Measurements from ENCODE around the gene MFSD11.
"Not testable (repeated sequence)": the region's sequence is repeated elsewhere in the genome, so short reads cannot be mapped to it uniquely, and the experiment has no call there.

Gene MFSD11

DNA sequence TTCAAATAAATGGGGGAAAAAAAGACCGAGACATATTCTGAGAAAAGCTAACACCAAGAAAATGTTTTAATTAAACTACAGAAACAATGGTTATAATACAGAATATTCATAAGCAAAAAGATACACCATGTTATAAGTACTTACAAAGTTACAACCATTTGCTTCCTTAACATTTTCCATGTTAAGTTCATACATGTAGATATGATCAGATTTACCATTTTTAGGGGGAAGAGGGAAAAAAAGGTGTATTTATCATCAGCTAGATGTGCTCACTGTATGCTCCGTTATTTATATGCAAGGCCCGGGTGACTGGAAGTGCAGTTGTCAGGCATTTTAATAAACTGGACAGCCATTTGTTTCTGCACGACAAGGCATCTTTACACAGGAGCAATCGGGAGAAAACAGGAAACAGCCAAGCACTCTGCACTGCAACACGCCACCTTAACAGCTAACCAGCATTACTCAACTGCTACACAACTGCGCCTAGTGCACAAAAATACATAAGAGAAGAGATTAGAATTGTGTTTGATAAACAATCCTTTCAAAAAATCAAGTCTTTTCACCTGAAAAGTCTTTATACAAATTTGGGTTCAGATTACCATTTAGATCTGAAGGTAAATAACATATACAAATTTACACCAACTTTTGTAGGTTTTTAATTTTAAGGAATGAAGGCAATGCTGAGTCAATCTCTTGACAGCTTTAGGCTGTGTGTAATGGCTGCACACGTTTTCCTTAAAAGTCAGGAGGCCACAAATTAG is 3.7 kb upstream of the MFSD11 start:
- DNase-seq (ENCODE audit: low spot score): no peak

DNA sequence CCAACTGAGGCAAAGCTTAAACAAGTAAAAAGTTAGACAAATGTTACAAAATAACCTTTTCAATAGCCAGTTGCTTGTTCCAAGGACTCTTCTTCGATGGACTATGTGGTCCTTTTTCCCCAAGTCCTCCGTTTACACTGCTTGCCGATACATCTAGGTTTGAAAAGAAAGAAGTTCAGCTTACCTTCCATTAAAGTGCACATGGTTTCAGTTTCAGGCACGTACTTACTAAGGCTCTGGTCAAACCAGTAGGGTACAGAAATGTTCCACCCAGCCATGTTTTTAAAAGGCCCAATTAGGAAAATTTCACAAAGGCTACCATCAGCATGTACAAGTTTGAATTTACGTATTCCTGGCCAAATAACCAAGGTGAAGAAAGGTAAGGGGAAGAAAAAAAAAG is 2.9 kb upstream of the MFSD11 start:
- in situ Hi-C loops (cut with MboI; ENCODE audit: low pct_unique_long_range_greater_than_20kb, low sequenced_read_pairs, unreplicated experiment): no loop called here
- TF ChIP-seq, protein P1, sequence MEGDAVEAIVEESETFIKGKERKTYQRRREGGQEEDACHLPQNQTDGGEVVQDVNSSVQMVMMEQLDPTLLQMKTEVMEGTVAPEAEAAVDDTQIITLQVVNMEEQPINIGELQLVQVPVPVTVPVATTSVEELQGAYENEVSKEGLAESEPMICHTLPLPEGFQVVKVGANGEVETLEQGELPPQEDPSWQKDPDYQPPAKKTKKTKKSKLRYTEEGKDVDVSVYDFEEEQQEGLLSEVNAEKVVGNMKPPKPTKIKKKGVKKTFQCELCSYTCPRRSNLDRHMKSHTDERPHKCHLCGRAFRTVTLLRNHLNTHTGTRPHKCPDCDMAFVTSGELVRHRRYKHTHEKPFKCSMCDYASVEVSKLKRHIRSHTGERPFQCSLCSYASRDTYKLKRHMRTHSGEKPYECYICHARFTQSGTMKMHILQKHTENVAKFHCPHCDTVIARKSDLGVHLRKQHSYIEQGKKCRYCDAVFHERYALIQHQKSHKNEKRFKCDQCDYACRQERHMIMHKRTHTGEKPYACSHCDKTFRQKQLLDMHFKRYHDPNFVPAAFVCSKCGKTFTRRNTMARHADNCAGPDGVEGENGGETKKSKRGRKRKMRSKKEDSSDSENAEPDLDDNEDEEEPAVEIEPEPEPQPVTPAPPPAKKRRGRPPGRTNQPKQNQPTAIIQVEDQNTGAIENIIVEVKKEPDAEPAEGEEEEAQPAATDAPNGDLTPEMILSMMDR (IDR thresholded peaks at IDR 0.05; ENCODE audit: extremely low read depth, insufficient read depth, missing control alignments): no peak
- DNase-seq (ENCODE audit: low spot score): peak; percentile 51

More for the DNA sequence above, 3.7 kb upstream of the MFSD11 start:
- in situ Hi-C loops (cut with MboI; ENCODE audit: low pct_unique_long_range_greater_than_20kb, low sequenced_read_pairs, unreplicated experiment): no loop called here
- TF ChIP-seq, protein P1 (IDR thresholded peaks at IDR 0.05; ENCODE audit: extremely low read depth, insufficient read depth, missing control alignments): no peak

DNA sequence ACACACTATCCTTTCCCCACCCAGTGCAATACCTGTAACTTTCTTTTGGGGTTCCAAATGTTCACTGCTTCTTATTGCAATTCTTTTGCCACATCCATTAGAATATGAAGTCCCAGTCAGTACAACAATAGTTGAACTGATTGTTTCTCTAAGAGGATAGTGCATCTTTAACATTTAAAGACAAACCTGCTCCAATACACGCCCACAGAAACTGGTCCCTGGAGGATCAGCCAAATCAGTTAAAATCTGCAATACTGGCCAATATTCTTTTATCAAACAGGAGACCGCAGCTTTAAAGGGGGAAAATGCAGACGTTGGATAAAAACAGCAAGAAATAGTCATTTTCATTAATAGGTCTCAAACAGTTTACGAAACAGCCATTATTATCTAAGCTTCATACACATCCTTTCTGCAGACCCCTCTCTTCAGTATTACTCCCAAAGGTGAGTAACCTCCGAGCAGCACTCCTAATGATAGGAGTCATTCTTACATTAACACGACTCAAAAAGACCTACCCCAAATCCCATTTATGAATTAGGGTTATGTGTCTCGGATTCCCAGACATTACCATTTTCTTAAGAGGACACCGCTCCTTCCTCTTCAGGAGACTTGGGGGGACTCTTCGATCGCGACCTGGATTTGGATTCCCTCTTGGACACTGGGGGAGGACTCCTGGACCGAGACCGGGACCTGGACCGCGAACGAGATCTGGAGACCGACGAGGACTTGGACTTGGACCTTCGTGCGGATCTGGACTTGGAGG is 2.2 kb upstream of the MFSD11 start:
- in situ Hi-C loops (cut with MboI; ENCODE audit: low pct_unique_long_range_greater_than_20kb, low sequenced_read_pairs, unreplicated experiment): no loop called here
- DNase-seq (ENCODE audit: low spot score): no peak
- TF ChIP-seq, protein P1 (IDR thresholded peaks at IDR 0.05; ENCODE audit: extremely low read depth, insufficient read depth, missing control alignments): no peak

DNA sequence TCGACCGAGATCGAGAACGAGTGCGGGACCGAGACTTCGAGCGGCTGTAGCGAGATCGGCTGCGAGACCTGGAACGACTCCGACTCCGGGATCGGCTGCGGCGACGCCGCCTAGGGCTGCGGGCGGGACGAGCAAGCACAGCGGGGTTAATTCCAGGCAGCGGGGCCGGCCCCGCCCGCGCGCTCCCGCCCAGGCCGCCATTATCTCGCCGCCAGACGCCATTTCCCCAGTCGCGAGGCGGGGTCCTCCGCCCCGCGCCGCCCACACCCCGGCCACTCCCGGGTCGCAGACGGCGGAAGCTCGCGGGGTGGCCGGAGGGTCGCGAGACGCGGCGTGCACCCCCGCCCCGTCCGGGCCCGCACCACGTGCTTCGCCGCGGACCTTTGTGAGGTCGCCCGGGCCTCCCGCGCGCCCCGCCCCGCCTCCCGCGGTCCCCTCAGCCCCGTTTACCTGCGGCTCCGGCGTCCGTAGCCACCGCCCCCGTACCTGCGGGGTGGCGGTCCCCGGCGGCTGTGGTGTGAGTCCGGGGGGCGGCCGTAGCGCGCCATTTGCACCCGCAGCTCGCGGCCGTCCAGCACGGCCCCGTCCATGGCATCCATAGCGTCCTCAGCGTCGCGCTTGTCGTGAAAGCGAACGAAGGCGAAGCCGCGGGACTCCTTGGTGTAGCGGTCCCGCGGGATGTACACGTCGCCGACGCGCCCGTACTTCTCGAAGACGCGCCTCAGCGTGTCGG is 1.4 kb upstream of the MFSD11 start:
- TF ChIP-seq, protein P1 (IDR thresholded peaks at IDR 0.05; ENCODE audit: extremely low read depth, insufficient read depth, missing control alignments): peak; percentile 17
- peak; percentile 66 for DNase-seq (ENCODE audit: low spot score)
- in situ Hi-C loops (cut with MboI; ENCODE audit: low pct_unique_long_range_greater_than_20kb, low sequenced_read_pairs, unreplicated experiment): no loop called here

DNA sequence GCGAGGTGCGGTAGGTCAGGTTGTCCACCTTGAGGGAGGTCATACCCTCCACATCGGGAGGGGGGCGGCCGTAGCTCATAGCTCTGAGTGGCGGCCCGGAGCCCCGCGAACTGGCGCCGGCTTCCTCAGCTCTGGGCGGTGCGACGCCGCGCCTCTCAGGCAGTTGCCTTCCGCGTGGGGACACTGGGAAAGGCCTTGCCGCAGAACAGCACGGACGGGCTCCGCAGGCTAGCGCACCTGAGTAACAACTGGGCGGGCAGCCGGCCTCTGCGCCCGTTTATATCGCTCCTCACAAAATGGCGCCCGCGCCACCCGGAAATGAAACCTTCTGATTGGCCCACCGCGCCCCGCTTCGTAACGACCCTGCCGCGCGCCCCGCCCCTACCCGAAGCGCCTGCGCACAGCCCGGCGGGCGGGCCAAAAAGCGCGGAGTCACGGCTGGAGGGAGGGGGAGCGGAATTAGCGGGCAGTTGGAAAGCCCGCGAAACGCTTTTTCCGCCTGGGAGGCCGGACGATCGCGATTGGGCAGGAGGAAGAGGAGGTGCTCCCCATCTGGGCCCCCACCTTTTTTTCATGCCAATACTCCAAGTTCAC is 740 bp upstream of the MFSD11 start, which contains the start of gene SRSF2:
Gene SRSF2 (minus strand): TSS at position 250 of the 594 bp plus-strand sequence. CDS start 171 bp downstream, at position 79.
- DNase-seq (ENCODE audit: low spot score): peak; percentile 99
- TF ChIP-seq, protein P1 (IDR thresholded peaks at IDR 0.05; ENCODE audit: extremely low read depth, insufficient read depth, missing control alignments): no peak
- in situ Hi-C loops (cut with MboI; ENCODE audit: low pct_unique_long_range_greater_than_20kb, low sequenced_read_pairs, unreplicated experiment): no loop called here

DNA sequence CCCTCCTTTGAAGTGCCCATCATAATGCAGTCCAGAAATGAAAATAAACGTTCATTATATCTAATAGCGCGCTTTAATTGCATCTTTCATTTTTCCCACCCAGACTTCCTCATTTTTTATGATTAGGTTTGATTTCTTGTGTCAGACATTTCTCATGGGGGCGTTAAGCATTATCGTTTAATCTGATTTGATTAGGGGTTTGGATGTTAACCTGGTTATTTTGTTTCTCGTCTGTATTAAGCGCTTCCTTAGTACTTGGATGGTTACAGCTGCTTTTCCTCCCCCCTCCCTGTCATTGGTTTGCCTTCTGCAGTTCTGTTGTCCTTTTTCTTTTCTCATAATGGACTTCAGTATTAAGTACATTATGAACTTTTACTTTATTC is 540 bp downstream of the MFSD11 start:
- TF ChIP-seq, protein P1 (IDR thresholded peaks at IDR 0.05; ENCODE audit: extremely low read depth, insufficient read depth, missing control alignments): no peak
- no peak for DNase-seq (ENCODE audit: low spot score)
- in situ Hi-C loops (cut with MboI; ENCODE audit: low pct_unique_long_range_greater_than_20kb, low sequenced_read_pairs, unreplicated experiment): no loop called here

DNA sequence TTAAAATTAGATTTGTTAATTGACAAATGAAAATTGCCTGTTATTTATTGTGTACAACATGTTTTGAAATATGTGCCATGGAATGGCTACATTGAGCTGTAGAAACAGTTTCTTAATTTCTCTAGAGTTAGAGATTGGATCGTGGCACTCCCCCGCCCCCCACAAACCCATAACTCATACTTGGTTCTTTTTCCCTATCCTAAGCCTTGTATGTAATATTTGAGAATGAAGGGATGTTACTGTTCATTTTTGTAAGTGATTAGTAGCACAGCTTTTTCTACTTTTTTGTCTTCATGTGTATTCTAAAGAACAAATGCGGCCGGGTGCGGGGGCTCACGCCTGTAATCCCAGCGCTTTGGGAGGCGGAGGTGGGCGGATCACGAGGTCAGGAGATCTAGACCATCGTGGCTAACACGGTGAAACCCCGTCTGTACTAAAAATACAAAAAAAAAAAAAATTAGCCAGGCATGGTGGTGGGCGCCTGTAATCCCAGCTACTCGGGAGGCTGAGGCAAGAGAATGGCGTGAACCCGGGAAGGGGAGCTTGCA is 1.7 kb downstream of the MFSD11 start:
- DNase-seq (ENCODE audit: low spot score); in situ Hi-C loops (cut with MboI; ENCODE audit: low pct_unique_long_range_greater_than_20kb, low sequenced_read_pairs, unreplicated experiment): not testable (repeated sequence)
